ENCODE results near the gene UNC5A.

Gene UNC5A

DNA sequence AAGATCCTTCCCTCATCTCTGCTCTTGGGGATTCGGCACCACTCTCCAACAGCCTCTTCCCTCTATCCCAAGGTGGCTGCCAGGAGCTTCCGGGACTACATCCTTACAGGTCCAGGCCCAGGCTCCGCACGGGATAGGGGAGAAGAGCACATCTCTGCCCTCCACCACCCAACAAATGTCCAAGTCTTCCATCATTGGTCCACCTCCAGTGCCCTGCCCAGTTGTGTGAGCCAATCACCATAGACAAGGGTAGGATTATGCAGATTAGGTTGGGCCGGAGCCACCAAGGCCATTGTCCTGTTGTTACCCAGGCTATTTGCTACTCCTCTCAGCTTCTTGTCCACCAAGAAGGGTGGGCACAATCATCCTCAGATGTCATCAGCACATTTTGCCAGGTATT is 9.1 kb downstream of the UNC5A start:
- DNase-seq (ENCODE audit: low read depth in 2 of 2, low spot score in 1 of 2), result no peak

DNA sequence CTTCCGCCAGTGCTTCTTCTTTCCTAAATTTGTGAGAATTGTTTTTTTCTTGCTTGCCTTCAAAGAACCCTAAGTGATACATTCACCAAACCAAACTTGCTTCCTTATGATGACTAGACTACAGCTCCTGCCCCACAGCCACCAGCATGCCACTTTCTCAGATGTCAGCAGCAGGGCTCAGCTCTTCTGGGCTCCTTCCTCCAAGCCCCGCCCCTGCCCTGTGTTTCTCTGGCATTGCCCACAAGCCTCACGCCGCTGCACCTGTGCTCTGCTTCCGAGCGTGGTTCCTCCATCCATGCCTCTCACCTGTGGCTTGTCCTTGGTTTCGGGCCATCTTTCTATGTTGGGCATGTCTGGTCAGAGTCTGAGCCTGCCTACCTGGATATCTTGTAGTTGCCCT is 10.6 kb downstream of the UNC5A start:
- no peak for DNase-seq (ENCODE audit: low read depth in 2 of 2, low spot score in 1 of 2)

DNA sequence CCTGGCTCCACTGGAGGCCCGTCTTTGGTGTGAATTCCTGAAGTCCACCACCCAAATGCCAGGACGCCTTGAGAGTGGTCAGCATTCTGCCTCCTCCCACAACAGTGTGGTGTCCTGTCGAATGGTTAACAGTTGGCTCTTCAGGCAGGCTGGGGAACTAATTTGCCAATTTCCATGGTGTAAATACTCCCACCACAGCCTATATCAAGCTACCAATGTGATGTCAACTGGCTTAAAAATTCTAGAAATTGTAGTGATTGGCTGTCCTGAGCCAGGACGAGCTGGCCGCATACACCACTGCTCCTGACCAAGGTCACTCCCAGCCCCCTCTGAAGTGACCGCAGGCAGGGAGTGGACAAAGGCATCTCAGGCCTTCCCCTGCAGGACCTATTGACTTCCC is 11.1 kb downstream of the UNC5A start:
- DNase-seq (ENCODE audit: low read depth in 2 of 2, low spot score in 1 of 2), result no peak

DNA sequence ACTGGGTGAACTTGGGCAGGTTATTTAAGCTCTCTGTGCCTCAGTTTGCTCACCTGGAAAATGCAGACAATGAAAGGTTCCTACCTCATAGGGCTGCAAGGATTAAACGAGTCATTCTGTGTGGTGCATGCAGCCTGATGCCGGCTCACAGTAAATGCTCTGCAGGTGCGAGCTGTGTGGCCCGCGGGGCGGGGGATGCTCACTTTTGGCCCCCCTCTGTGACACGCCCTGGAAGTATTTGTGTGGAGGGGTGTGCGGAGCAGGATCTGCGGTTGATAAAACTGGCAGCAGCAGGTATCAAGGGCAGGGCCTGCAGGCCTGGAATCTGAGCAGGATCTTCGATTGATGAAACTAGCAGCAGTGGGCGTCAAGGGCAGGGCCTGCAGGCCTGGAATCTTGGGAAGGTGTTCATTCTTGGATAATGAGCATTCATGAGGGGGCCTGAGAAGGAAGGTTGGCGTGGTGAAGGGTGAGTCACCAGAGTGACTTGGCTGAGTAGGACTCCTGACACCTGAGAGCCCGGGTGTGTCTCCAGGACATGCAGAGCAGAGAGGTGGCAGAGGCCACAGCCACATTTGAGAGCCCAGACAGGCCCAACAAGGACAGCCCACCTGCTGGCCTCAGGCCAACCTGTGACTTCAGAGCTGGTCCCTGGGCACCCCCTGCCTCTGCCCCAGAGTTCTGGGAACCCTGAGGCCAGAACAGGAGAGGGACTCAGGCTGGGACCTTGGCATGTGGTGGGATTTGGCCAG is 11.9 kb downstream of the UNC5A start:
- no peak for DNase-seq (ENCODE audit: low read depth in 2 of 2, low spot score in 1 of 2)

DNA sequence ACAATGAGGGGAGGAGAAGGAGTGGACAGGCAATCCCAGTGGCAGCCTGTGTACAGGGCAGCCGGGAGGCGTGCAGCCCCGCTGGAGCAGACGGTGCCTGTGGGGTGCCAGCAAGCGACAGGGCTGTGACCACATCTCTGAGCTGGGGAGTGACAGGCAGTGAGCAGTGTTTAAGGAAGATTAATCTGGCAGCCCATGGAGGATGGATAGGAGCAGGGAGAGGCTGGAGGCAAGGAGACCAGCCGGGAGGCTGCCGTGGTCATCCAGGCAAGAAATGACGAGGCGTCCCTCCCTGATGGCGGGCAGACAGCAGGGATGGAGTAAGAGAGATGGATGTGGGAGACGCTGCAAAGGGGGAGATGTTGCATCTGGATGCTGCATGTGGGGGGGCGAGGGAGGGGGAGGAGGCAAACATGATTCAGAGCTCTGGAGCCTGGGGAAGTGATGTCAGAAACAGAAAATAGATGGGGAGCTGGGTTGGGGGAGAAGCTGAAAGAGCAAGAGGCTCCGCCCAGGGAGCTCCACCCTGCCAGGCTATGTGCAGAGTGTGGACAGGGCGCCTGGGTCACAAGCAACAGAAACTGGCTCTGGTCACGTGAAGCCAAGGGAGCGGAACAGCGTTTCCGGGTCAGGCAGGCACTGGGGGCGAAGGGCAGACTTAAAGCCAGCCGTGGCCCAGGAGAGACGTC is 12.6 kb downstream of the UNC5A start:
- no peak for DNase-seq (ENCODE audit: low read depth in 2 of 2, low spot score in 1 of 2)

DNA sequence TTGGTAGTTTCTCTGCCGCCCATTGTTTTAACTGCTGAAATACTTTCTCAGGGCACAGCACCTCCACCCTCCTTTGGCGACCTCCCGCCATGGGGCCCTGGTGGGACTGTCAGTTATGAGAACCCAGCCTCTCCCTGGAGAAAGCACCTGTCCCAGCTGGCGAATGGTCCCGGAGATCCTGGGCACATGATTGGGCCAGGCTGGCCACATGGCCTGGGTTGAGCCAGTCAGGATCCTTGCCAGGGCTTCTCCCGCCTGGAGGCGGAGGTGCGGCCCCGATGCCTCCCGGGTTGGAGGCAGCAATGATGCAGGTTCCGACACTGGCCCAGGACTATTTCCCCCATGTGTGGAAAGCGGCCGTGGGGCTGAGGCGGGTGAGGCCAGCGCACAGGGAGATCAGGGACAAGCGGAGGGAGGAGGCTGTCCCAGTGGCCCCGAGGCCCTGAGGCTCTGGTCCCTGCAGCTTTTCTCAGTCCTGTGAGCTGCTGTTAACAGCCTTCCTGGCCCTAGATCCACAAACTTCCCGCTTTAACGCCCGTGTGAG is 13.6 kb downstream of the UNC5A start:
- no peak for DNase-seq (ENCODE audit: low read depth in 2 of 2, low spot score in 1 of 2)

DNA sequence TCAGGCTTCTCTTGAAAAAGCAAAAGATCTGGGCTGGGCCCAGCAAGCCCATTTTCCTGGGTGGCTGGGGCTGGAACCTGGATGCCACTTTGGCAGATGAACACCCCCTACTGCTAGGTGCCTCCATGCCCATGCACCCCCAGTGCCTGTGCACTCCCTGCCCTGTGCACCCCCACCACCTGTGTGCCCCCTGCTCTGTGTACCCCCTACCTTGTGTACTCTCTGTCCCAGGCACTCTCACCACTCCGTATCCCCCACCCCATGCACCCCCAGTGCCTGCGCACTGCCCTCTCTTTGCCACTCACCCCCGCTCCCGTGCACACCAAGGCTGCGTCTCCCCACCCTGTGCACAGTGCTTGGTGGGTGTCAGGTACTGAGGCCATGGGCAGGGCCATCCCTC is 14.2 kb downstream of the UNC5A start:
- DNase-seq (ENCODE audit: low read depth in 2 of 2, low spot score in 1 of 2), result no peak

DNA sequence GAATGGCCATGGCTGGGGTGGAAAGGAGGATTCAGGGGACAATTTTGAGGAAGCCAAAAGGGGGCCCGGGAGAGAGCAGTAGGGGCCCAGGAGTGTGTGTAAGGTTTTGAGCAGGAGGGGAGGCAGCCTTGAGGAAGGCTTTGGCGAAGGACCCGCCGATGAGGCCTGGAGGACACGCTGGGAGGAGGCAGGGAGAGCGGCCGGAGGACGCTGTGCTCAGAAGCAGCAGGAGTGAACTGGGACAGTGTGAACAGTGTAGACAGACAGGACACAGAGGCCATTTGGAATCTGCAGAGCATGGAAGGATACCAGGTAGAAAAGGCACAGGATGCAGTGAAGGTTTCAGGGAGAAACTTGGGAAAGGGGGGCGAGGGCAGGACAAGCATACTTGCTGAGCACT is 14.9 kb downstream of the UNC5A start:
- DNase-seq (ENCODE audit: low read depth in 2 of 2, low spot score in 1 of 2), result no peak

DNA sequence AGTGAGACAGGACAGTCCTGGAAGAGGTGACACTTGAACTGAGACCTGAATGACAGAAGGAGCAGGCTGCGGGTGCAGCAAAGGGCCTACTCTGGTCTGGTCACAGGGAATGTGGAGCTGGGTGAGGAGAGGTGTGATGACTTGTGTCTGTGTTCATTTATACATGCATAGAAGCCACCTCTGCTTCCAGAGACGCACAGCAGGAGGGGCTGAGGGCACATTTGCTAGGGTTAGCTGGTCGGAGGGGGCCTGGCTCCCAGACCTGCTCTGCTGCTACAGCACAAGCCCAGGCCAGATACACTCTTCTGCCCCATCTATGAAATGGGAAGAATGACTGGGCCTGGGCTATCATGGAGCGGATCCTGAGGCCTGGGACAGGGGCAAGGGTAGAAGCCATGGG is 15.6 kb downstream of the UNC5A start:
- no peak for DNase-seq (ENCODE audit: low read depth in 2 of 2, low spot score in 1 of 2)

DNA sequence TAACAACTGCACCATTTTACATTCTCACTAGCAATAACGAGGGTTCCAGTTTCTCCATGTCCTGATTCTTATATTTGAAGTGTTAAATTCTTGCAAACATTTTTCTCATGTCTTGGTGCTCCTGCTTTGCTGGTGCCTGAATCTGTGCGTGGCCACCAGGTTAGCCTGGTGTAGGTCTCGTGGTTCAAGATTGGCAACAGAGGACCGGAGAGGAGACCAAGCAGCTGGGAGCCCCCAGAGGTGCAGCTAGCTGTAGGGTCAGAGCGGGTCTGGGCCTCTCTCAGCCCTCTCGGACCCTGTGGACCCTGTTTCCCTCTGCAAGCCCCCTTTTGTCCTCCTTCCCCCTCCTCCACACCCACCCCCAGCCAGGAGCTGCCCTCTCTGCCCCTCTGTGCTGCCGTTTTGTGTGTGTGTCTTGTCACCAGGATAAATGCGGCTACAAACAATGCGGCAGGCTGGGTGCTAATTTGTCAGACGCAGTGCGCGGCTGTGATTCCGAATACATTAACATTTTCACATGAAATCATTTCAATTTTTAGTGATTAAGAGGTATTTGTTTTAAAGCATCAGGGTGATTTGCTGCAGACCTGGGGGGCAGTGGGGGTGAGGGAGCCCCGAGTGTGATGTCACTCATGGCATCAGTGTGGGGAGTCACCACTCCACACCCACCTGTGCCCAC is 17.5 kb downstream of the UNC5A start:
- DNase-seq (ENCODE audit: low read depth in 2 of 2, low spot score in 1 of 2), result no peak

DNA sequence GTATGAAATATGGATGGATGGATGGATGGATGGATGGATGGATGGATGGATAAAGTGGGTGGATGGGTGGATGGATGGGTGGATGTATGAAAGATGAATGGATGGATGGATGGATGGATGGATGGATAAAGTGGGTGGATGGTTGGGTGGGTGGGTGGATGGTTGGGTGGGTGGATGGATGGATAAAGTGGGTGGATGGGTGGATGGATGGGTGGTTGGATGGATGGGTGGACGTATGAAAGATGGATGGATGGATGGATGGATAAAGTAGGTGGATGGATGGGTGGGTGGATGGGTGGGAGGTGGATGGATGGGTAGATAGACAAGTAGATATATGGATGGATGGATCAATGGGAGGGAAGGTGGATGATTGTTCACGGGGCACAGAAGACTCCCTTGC is 19.0 kb downstream of the UNC5A start:
- no peak for DNase-seq (ENCODE audit: low read depth in 2 of 2, low spot score in 1 of 2)

DNA sequence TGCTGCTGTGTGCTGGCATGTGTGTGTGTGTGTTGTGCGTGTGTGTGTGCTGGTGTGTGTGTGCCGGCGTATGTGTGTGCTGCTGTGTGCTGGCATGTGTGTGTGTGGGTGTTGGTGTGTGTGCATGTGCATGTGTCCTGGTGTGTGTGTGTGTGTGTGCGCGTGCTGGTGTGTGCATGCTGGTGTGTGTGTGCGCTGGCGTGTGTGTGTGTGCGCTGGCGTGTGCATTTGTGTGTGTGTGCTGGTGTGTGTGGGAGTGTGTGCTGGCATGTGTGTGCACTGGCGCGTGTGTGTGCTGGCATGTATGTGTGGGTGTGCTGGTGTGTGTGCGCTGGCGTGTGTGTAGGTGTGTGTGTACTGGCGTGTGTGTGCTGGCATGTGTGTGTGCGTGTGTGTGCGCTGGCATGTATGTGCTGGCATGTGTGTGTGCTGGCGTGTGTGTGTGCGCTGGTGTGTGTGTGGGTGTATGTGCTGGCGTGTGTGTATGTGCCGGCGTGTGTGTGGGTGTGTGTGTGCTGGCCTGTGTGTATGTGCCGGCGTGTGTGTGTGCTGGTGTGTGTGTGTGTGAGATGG is 20.1 kb downstream of the UNC5A start:
- no peak for DNase-seq (ENCODE audit: low read depth in 2 of 2, low spot score in 1 of 2)

DNA sequence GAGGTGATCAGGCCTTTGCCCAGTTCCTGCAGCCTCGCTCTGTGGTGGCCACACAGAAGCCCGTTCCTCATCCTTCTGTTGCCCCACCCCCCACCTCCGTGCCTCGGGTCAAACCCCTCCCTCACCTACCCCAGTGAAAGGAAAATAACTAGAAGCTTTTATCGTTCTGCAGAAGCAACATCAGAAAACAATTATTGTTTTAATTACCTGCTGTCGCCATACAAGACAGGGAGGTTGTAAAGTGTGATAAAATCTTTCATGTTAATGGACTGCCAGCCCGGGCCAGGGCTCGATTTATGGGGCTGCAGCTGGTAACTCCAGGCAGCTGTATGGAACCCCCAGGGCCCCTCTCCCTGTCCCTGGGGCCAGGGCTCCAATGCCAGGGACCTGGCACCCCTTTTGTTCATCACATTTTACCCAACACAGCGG is 20.6 kb downstream of the UNC5A start:
- DNase-seq (ENCODE audit: low read depth in 2 of 2, low spot score in 1 of 2), result no peak

DNA sequence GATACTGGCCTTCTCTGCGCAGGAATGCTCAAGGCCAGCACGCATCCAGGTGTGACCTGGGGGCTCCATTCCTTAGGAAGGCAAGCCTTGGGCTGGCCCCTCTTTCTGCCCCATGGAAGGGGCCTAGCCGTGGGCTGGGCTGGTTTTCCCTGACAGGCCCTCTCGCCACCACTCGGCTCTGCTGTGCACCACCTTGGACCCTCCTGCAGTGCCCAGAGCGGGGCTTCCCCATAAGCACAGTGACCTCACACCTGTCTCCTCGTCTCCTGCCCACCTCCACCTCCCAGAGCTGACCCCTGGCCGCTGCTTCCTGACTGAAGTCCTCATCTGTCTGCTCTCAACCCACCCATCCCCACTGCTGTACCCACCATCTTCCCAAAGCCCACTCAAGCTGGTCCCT is 21.1 kb downstream of the UNC5A start:
- no peak for DNase-seq (ENCODE audit: low read depth in 2 of 2, low spot score in 1 of 2)

DNA sequence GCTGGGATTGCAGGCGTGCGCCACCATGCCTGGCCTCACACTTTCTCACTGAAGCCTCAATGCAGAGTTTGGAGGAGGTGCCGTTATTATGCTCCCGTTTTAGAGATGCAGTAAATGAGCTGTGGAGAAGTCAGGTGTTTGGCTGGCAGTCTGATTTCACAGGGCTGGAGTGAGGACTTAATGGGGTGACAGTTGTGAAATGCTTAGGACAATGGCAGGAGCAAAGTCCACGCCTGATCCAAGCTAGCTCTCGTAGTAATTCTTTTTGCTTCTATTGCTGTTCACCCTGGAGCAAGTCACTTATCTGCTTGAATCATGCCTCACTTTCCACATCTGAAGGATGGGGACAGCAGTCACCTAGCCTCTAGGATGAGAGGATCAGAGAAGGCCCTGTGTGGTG is 21.8 kb downstream of the UNC5A start:
- no peak for DNase-seq (ENCODE audit: low read depth in 2 of 2, low spot score in 1 of 2)

DNA sequence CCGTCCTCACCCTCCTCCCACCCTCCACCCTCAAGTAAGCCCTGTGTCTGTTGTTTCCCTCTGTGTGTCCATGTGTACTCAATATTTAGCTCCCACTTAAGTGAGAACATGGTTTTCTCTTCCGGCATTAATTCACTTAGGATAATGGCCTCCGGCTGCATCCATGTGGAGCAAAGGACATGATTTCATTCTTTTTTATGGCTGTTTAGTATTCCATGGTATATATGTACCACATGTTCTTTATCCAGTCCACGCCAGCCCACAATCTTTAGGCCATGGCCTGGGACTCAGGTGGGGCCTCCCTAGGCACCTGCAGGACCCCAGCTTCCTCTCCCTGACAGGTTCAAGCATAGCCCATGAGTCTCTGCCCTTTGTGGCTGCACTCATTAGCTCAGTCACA is 22.9 kb downstream of the UNC5A start:
- no peak for DNase-seq (ENCODE audit: low read depth in 2 of 2, low spot score in 1 of 2)

DNA sequence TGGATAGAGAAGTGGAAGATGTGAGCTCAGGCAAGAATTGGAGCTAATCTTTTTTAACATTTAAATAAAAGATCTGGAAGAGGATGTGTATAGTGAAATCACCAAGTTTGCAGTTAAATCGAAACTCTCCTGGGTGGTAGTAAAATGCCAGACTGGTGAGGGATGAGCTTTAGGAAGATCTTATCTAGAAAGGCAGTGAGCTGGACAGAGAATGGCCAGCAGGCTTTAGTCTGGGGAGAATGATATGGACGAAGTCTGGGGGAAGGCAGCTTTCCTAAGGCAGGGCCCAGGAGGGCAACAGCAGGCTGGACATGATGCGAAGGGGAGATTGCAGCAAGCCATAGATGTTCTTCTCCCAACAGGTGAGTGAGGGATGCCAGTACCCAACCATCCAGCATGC is 25.6 kb downstream of the UNC5A start:
- no peak for DNase-seq (ENCODE audit: low read depth in 2 of 2, low spot score in 1 of 2)

DNA sequence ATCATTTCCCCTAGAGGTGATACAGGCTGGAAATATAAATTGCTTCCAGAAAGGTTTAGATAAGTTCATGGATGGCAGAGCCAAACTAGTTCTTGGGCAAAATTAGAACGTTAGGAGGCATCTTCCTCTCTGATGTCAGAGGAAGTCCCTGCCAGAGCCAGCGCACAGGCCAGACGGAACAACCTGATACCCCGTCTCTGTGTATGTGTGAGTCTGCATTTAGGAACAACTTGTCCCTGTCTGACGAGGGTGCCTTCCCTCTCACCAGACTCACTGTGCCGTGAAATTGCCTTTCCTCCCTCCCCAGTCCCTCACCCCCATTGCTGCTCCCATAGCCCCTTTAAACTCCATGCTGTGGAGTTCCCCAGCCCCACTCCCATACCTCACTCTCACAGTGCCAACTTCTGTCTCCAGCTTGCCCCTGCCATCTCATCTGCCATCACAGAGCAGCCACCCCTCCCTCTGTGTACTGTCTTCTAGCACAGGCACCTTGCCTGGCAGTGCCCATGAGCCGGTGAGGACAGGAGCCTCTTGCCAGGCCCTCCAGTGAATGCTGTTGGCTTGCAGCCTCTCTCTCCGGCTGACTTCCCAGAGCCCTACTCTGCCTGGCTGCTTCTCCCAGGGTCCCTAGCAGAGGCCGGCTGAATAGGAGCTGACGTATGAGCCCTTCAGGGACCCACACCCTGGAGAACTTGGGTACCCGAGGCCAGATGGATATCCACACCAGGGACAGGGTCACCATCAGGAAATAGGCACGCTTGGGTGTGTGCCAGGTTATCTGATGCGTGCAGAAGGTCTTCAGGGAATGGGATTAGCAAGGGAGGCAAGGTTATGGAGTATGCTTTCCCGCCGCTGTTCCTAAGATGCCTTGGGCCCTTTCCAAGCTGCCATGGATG is 26.7 kb downstream of the UNC5A start:
- DNase-seq (ENCODE audit: low read depth in 2 of 2, low spot score in 1 of 2), result no peak

DNA sequence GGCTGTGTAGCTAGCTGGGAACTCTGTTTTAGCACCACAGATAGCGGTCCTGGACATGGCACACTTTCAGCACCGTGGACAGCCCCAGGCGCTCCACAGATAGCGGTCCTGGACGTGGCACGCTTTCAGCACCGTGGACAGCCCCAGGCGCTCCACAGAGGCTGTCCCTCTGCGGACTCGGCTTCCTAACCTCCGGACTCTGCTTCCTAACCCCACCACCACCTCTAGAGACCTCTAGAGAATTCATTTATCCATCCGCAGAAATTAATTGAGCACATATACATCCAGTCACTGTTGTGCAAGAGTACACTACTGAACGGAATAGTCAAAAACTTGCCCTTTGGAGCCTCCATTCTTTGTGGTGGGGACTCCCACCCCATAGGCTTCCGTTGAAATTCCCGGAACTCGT is 27.4 kb downstream of the UNC5A start:
- DNase-seq (ENCODE audit: low read depth in 2 of 2, low spot score in 1 of 2), result peak; percentile 7 to 23

DNA sequence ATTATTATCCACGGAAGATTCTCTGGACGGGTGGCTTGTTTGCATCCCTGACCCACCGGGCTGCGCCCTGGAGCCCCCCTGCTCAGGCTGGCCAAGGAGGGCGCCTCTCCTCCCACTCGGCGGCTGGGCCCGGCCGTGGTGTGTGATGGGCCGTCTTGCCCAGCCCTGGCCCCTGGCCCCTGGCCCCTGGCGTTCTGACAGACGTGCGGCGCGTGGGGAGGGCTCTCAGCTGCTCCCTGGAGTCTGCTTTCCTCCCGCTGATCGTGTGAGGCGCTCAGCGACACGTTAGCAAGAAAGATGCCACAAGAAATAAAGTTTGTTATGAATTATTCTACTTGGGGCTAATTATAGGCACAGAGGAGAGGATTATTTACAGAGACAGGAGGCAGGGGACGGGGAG is 33.3 kb downstream of the UNC5A start:
- DNase-seq (ENCODE audit: low read depth in 2 of 2, low spot score in 1 of 2), result no peak

DNA sequence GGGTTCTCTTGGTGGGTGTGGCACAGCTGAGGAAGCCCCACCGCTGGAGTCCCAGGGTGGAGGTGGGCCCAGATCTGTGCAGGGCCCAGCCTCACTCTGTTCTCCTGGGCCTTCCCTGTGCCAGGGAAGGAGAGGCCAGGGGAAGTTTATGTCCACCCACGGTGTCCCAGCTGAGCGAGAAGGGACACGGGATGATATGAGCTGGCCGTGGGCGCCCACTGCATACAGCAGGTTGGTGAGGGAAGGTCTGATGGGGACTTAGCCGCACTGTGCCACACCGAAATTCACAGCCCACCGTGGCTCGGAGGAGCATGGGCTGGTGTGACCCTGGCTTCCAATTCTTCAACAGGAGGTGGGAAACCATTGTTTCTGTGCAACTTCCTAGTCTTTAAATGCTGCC is 33.9 kb downstream of the UNC5A start:
- DNase-seq (ENCODE audit: low read depth in 2 of 2, low spot score in 1 of 2), result no peak

All from stimulated activated CD8-positive, alpha-beta memory T cell treated with anti-CD3 and anti-CD28 coated beads, Interleukin-4, amount 100 ng/mL, for 1 hour (primary cell).